GM06990 (cell line): ENCODE data around the gene SSTR1.

Experiments used
- DNase-seq: peaks from one replicate; pipeline ENCODE4 v3.0.0-alpha.2; 2011; ENCODE audit not compliant: insufficient read length; ENCODE audit errors: extremely low read depth
- H3K27me3 ChIP-seq: replicated peaks from 2 replicates; pipeline ENCODE4 v1.6.0; 2011; ENCODE audit warnings: low read length; ENCODE audit not compliant: control insufficient read depth, insufficient read depth
- H3K36me3 ChIP-seq: 2 replicates; pipeline ENCODE4 v1.5.1; 2011; ENCODE audit warnings: low read length; ENCODE audit not compliant: control insufficient read depth, insufficient read depth
- H3K4me3 ChIP-seq: replicated peaks from 2 replicates; pipeline ENCODE4 v1.5.1; 2011; ENCODE audit warnings: low read depth, mild to moderate bottlenecking, control low read depth, low read length
- CTCF ChIP-seq: IDR thresholded peaks from 2 replicates; pipeline ENCODE4 v1.5.1; 2011; ENCODE audit warnings: low read length, control low read depth, mild to moderate bottlenecking, inconsistent platforms; ENCODE audit not compliant: insufficient read depth, poor library complexity, severe bottlenecking

SSTR1 gene

GRCh38 chr14:38204719-38205115, 3.0 kb upstream of the SSTR1 start:
- TF ChIP-seq CTCF = no peak
- H3K36me3 ChIP-seq = no peaks in the 10 kb centered on the region
- no peak for DNase-seq
- H3K4me3 ChIP-seq = no peak overlapping the region
- H3K27me3 ChIP-seq = no peaks in the 10 kb centered on the region

GRCh38 chr14:38205119-38205813, 2.4 kb upstream of the SSTR1 start:
- TF ChIP-seq CTCF = no peak
- no peaks in the 10 kb centered on the region for H3K27me3 ChIP-seq
- no peak overlapping the region for H3K4me3 ChIP-seq
- DNase-seq = no peak
- H3K36me3 ChIP-seq = no peaks in the 10 kb centered on the region

GRCh38 chr14:38205949-38206665, 1.6 kb upstream of the SSTR1 start:
- TF ChIP-seq CTCF = no peak
- no peak for DNase-seq
- H3K36me3 ChIP-seq = no peaks in the 10 kb centered on the region
- H3K4me3 ChIP-seq = no peak overlapping the region
- H3K27me3 ChIP-seq = no peaks in the 10 kb centered on the region

GRCh38 chr14:38206689-38207376, 871 bp upstream of the SSTR1 start:
- DNase-seq = no peak
- no peaks in the 10 kb centered on the region for H3K27me3 ChIP-seq
- no peak for TF ChIP-seq CTCF
- no peaks in the 10 kb centered on the region for H3K36me3 ChIP-seq
- no peak overlapping the region for H3K4me3 ChIP-seq

- DNase-seq = no peak
- no peak overlapping the region for H3K4me3 ChIP-seq
- H3K36me3 ChIP-seq = no peaks in the 10 kb centered on the region
- TF ChIP-seq CTCF = no peak
- no peaks in the 10 kb centered on the region for H3K27me3 ChIP-seq
Measured at GRCh38 chr14:38207377-38207735, 348 bp upstream of the SSTR1 start.
